HCT116 (cell line): ENCODE data around the gene ATXN1. TPM values are rescaled to one million over a fixed set of nuclear protein-coding genes. Genes with fewer than 3 reads are reported as not detected.

Experiments used
- ATAC-seq: fragments of 200-7000 bp; cut with Tn5 transposase; 2 replicates; pipeline ENCODE4 v1.9.1; 2020; ENCODE audit warnings: mild to moderate bottlenecking, moderate library complexity
- BruUV-seq: library from RNA; stranded (reverse); fragments of 400-500 nt; replicated peaks from 2 replicates; lab custom pipeline; 2021; lab: Mats Ljungman, UMichigan
- CTCF ChIA-PET: fragments of 300-600 bp; sonication (Branson Sonifier 250); formaldehyde crosslinking; loops from one replicate; lab custom pipeline; 2021; ENCODE audit warnings: antibody characterized with exemption; lab: Charles Lee
- POLR2A ChIA-PET: fragments of 300-600, 350-600 bp; sonication (Branson Sonifier 250); formaldehyde crosslinking; loops from one replicate; lab custom pipeline; 2021; ENCODE audit warnings: antibody characterized with exemption; lab: Charles Lee
- RAD21 ChIA-PET, 2 experiments: fragments of 300-600 bp; sonication (Branson Sonifier 250); formaldehyde crosslinking; loops; one replicate each; lab custom pipeline; 2023; ENCODE audit warnings: low total read pairs in 2 of 2; ENCODE audit not compliant: uncharacterized antibody in 2 of 2, unreplicated experiment in 2 of 2, low non-redundant PET in 1 of 2; lab: Charles Lee
- DNase-seq: peaks from one replicate; pipeline ENCODE4 v3.0.0-alpha.2; 2010; ENCODE audit warnings: low read depth, low spot score
- H2AFZ ChIP-seq: fragments of 200-600 bp; shearing (Covaris generic), sonication (generic); 2 replicates; pipeline ENCODE4 v1.6.1; 2017; ENCODE audit warnings: low read depth, mixed run types, mixed read lengths, antibody characterized with exemption, low read length; ENCODE audit not compliant: poor library complexity, severe bottlenecking
- H3K27ac ChIP-seq: 2 replicates; pipeline ENCODE4 v1.5.1; 2012; ENCODE audit warnings: low read depth, low read length
- H3K27me3 ChIP-seq: fragments of 200-600 bp; sonication (generic); 2 replicates; pipeline ENCODE4 v1.6.1; 2016; ENCODE audit warnings: mixed run types, low read length, mixed read lengths; ENCODE audit not compliant: insufficient read depth
- H3K36me3 ChIP-seq, 2 experiments: fragments of 200-500 bp in 1 of 2; fragments of 200-600 bp in 1 of 2; sonication (Bioruptor generic) in 1 of 2; sonication (generic) in 1 of 2; 2 replicates each; pipeline versions ENCODE4 v1.5.1 to v1.6.1; 2014 to 2016; ENCODE audit warnings: low read length in 2 of 2, inconsistent platforms in 1 of 2, mixed read lengths in 1 of 2, mixed run types in 1 of 2; ENCODE audit not compliant: insufficient read depth in 2 of 2, control insufficient read depth in 1 of 2
- H3K4me1 ChIP-seq, 2 experiments: fragments of 200-600 bp in 1 of 2; sonication (generic) in 1 of 2; 2 replicates each; pipeline versions ENCODE4 v1.5.1 to v1.6.1; 2012 to 2017; ENCODE audit warnings: low read length in 2 of 2, inconsistent platforms in 1 of 2, mild to moderate bottlenecking in 1 of 2, mixed read lengths in 1 of 2, mixed run types in 1 of 2, moderate library complexity in 1 of 2; ENCODE audit not compliant: insufficient read depth in 2 of 2, control insufficient read depth in 1 of 2
- H3K4me2 ChIP-seq: fragments of 200-600 bp; sonication (generic); 2 replicates; pipeline ENCODE4 v1.6.1; 2017; ENCODE audit warnings: mixed run types, low read length, mixed read lengths
- H3K4me3 ChIP-seq, 2 experiments: fragments of 200-600 bp in 1 of 2; sonication (generic) in 1 of 2; replicated peaks in 1 of 2; 2 replicates each; pipeline ENCODE4 v1.5.1; 2011 to 2016; ENCODE audit warnings: low read length in 2 of 2, control low read depth in 1 of 2, low read depth in 1 of 2, mild to moderate bottlenecking in 1 of 2, mixed read lengths in 1 of 2, mixed run types in 1 of 2
- H3K79me2 ChIP-seq: fragments of 200-600 bp; sonication (generic); 2 replicates; pipeline ENCODE4 v1.6.1; 2017; ENCODE audit warnings: mild to moderate bottlenecking, mixed run types, low read length, moderate library complexity, mixed read lengths; ENCODE audit not compliant: insufficient read depth
- H3K9ac ChIP-seq: fragments of 200-600 bp; sonication (generic); 2 replicates; pipeline ENCODE4 v1.6.1; 2016; ENCODE audit warnings: low read length, mixed read lengths
- H3K9me2 ChIP-seq: fragments of 200-600 bp; sonication (generic), shearing (Covaris generic); 2 replicates; pipeline ENCODE4 v1.6.1; 2017; ENCODE audit warnings: mixed run types, mild to moderate bottlenecking, moderate library complexity; ENCODE audit not compliant: insufficient read depth
- H3K9me3 ChIP-seq, 2 experiments: fragments of 200-500 bp in 1 of 2; fragments of 200-600 bp in 1 of 2; sonication (Bioruptor generic) in 1 of 2; sonication (generic) in 1 of 2; 2 replicates each; pipeline ENCODE4 v1.6.1; 2014 to 2017; ENCODE audit warnings: low read length in 2 of 2, mixed read lengths in 2 of 2, inconsistent platforms in 1 of 2, low read depth in 1 of 2, mild to moderate bottlenecking in 1 of 2, mixed run types in 1 of 2, moderate library complexity in 1 of 2; ENCODE audit not compliant: control insufficient read depth in 1 of 2, insufficient read depth in 1 of 2
- H4K20me1 ChIP-seq: fragments of 200-600 bp; sonication (generic), shearing (Covaris generic); 2 replicates; pipeline ENCODE4 v1.6.1; 2017; ENCODE audit warnings: mixed run types, mild to moderate bottlenecking, moderate library complexity; ENCODE audit not compliant: insufficient read depth
- CBX3 ChIP-seq: IDR thresholded peaks from 2 replicates; pipeline ENCODE4 v1.6.1; 2012; ENCODE audit warnings: low read depth
- CEBPB ChIP-seq: IDR thresholded peaks from 2 replicates; pipeline ENCODE4 v1.6.1; 2012; ENCODE audit warnings: low read depth
- EZH2 ChIP-seq: fragments of 200-600 bp; sonication (generic); IDR thresholded peaks from 2 replicates; pipeline ENCODE4 v1.6.1; 2017; ENCODE audit warnings: antibody characterized with exemption, mixed run types
- EZH2phosphoT487 ChIP-seq: fragments of 200-600 bp; IDR thresholded peaks from 2 replicates; pipeline ENCODE4 v1.6.1; 2018; ENCODE audit warnings: antibody characterized with exemption, borderline replicate concordance
- FOSL1 ChIP-seq: IDR thresholded peaks from 2 replicates; pipeline ENCODE4 v1.6.1; 2012; ENCODE audit warnings: low read depth
- POLR2A ChIP-seq: IDR thresholded peaks from 2 replicates; pipeline ENCODE4 v1.7.0; 2011; ENCODE audit warnings: borderline replicate concordance; ENCODE audit not compliant: insufficient read depth, insufficient read length; ENCODE audit errors: extremely low read depth
- POLR2AphosphoS5 ChIP-seq: IDR thresholded peaks from 2 replicates; pipeline ENCODE4 v1.6.1; 2011; ENCODE audit warnings: mild to moderate bottlenecking, low read depth, low read length, moderate library complexity
- RAD21 ChIP-seq: IDR thresholded peaks from 2 replicates; pipeline ENCODE4 v1.6.1; 2012; ENCODE audit warnings: low read depth, mild to moderate bottlenecking
- SRF ChIP-seq: IDR thresholded peaks from 2 replicates; pipeline ENCODE4 v1.6.1; 2012; ENCODE audit warnings: low read depth
- TCF7L2 ChIP-seq: IDR thresholded peaks from 2 replicates; pipeline ENCODE4 v1.7.0; 2011; ENCODE audit warnings: borderline replicate concordance, inconsistent platforms; ENCODE audit not compliant: insufficient read depth, insufficient read length; ENCODE audit errors: extremely low read depth
- ZFX ChIP-seq: fragments of 450-650 bp; IDR thresholded peaks from 2 replicates; pipeline ENCODE4 v1.6.1; 2017
- intact Hi-C: fragments of 100-400 bp; cut with micrococcal nuclease; formaldehyde crosslinking; loops from 2 replicates; pipeline ENCODE4 v1.10.0; 2022
- total RNA-seq: library from RNA; stranded (reverse); gene quantifications from one replicate; pipeline ENCODE4 v1.2.1, GENCODE V29; 2021; ENCODE audit not compliant: unreplicated experiment
- TF ChIP-seq, protein P1 (sequence below): IDR thresholded peaks from 2 replicates; pipeline ENCODE4 v1.6.1; 2012
- TF ChIP-seq, protein P2 (sequence below), 3 experiments: fragments of 200-600 bp in 1 of 3; sonication (generic) in 1 of 3; IDR thresholded peaks in 2 of 3; conservative IDR thresholded peaks in 1 of 3; 2 replicates each; pipeline ENCODE4 v1.5.1; 2012 to 2017; ENCODE audit warnings: low read depth in 2 of 3, low read length in 2 of 3, antibody characterized with exemption in 1 of 3, borderline replicate concordance in 1 of 3, control low read depth in 1 of 3, mild to moderate bottlenecking in 1 of 3, mixed read lengths in 1 of 3, mixed run types in 1 of 3, moderate library complexity in 1 of 3; ENCODE audit not compliant: insufficient read depth in 1 of 3

The ATXN1 gene
- total RNA-seq, 1 experiment from 2014 or later = 21.0 TPM

DNA sequence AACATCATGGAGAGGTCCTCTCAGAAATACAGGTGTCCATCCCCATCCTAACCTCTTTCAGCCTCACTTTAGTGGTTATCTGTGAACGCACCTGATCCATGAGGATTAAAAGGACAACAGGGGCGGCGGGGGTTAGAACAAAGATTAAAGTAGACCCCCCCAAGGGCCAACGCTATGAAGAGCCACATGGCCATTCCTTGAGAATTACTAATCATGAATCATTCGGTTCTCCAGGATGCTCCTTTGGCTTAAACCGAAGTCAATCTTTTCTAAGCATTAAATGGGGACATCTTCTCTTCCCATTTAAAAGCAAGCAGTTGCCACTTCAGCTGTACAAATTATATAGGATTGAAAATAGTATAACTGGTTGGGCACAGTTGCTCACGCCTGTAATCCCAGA lies 310.4 kb downstream of the ATXN1 start:
- H2AFZ ChIP-seq = peak overlapping the region; percentile 18
- H3K4me3 ChIP-seq = peak overlapping the region in 1 of 2 experiments; percentile 1; a peak in 1 of 4 replicates
- intact Hi-C loops = no loop called here
- no TSS peak for BruUV-seq
- H3K4me1 ChIP-seq = peaks cover 5 to 29% of the 10 kb centered on the region in 2 experiments
- H3K27ac ChIP-seq = peak overlapping the region; percentile 11; the same call in 1 of the 2 replicates
- ATAC-seq = peak; percentile 74
- peak overlapping the region; percentile 60 for H3K4me2 ChIP-seq
- no peaks in the 10 kb centered on the region for H3K36me3 ChIP-seq
- H3K9me3 ChIP-seq = no peaks in the 10 kb centered on the region
- TF ChIP-seq CBX3 (no peak), POLR2AphosphoS5 (no peak), POLR2A (no peak), TCF7L2 (no peak), ZFX (no peak), RAD21 (no peak), FOSL1 (peak; percentile 70), CEBPB (no peak), EZH2phosphoT487 (no peak), SRF (no peak), EZH2 (no peak)
- TF ChIP-seq, protein P1, sequence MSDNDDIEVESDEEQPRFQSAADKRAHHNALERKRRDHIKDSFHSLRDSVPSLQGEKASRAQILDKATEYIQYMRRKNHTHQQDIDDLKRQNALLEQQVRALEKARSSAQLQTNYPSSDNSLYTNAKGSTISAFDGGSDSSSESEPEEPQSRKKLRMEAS = peak; percentile 39; the same call in 1 of the 2 replicates
- TF ChIP-seq, protein P2, sequence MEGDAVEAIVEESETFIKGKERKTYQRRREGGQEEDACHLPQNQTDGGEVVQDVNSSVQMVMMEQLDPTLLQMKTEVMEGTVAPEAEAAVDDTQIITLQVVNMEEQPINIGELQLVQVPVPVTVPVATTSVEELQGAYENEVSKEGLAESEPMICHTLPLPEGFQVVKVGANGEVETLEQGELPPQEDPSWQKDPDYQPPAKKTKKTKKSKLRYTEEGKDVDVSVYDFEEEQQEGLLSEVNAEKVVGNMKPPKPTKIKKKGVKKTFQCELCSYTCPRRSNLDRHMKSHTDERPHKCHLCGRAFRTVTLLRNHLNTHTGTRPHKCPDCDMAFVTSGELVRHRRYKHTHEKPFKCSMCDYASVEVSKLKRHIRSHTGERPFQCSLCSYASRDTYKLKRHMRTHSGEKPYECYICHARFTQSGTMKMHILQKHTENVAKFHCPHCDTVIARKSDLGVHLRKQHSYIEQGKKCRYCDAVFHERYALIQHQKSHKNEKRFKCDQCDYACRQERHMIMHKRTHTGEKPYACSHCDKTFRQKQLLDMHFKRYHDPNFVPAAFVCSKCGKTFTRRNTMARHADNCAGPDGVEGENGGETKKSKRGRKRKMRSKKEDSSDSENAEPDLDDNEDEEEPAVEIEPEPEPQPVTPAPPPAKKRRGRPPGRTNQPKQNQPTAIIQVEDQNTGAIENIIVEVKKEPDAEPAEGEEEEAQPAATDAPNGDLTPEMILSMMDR (IDR thresholded peaks at IDR 0.05 in 2 of 3, conservative IDR thresholded peaks at IDR 0.05 in 1 of 3; ENCODE audit: borderline replicate concordance in 1 of 3, insufficient read depth in 1 of 3, low read depth in 2 of 3, low read length in 2 of 3) = no peak
- TF ChIP-seq, all 23 proteins: peak for 2
- no peaks in the 10 kb centered on the region for H3K9me2 ChIP-seq
- ChIA-PET CTCF (no interaction called here), RAD21 (no interaction called here), POLR2A (no interaction called here)
- no peaks in the 10 kb centered on the region for H3K79me2 ChIP-seq
- no peak for DNase-seq
- H3K27me3 ChIP-seq = no peaks in the 10 kb centered on the region
- no peaks in the 10 kb centered on the region for H4K20me1 ChIP-seq
- H3K9ac ChIP-seq = no peak overlapping the region
